Measurements from ENCODE around the gene EPG5. TPM values are rescaled to one million over a fixed set of nuclear protein-coding genes. Genes with fewer than 3 reads are reported as not detected.

The EPG5 gene
- total and polyA plus RNA-seq, 2 of the 4 experiments (the other 2 are of a cell fraction), result 37.3 to 114 TPM

GRCh38 chr18:45820106-45820745, 146.9 kb downstream of the EPG5 start:
- Histone ChIP-seq H3K23ac (ENCODE audit: low read depth, low read length) (no peak overlapping the region), H3K36me3 (ENCODE audit: control insufficient read depth, insufficient read depth, low read length) (no peaks in the 10 kb centered on the region), H3K18ac (ENCODE audit: low read depth, low read length) (peak overlapping the region; percentile 27; the same call in 1 of the 2 replicates), H3K14ac (replicated peaks; ENCODE audit: low read depth, low read length) (no peak overlapping the region; the same call in 1 of the 2 replicates), H3K9ac (ENCODE audit: low read depth, low read length) (no peak overlapping the region), H4K20me1 (ENCODE audit: insufficient read depth, low read length) (no peaks in the 10 kb centered on the region), H2AFZ (replicated peaks; ENCODE audit: low read length, poor library complexity) (no peak overlapping the region), H3K56ac (ENCODE audit: extremely low read depth, insufficient read depth, low read length) (no peak overlapping the region), H3K79me1 (ENCODE audit: low read depth in 1 of 2, low read length in 2 of 2) (no peaks in the 10 kb centered on the region), H3K27ac (ENCODE audit: insufficient read depth, low read length) (no peak overlapping the region), H4K8ac (ENCODE audit: low read depth in 2 of 2, low read length in 2 of 2) (peak overlapping the region in 1 of 2 experiments; percentile 11; a peak in 1 of 4 replicates), H2AK5ac (ENCODE audit: low read depth, low read length) (peak overlapping the region; percentile 38; the same call in 1 of the 2 replicates), H3K4ac (ENCODE audit: low read depth, low read length) (peak overlapping the region; percentile 28; the same call in 1 of the 2 replicates), H3K4me2 (ENCODE audit: low read depth, low read length) (no peak overlapping the region), H4K5ac (ENCODE audit: low read depth, low read length) (no peak overlapping the region), H2BK120ac (ENCODE audit: low read depth, low read length) (peak overlapping the region; percentile 27; the same call in 1 of the 2 replicates), H3K9me3 (ENCODE audit: control insufficient read depth, insufficient read depth, low read length) (no peaks in the 10 kb centered on the region), H2AK9ac (replicated peaks; ENCODE audit: low read depth, low read length, poor library complexity) (no peak overlapping the region), H3K27me3 (ENCODE audit: control insufficient read depth, insufficient read depth, low read length) (no peaks in the 10 kb centered on the region), H2BK20ac (ENCODE audit: low read depth, low read length) (no peak overlapping the region), H3K4me3 (ENCODE audit: insufficient read depth, low read depth, low read length) (no peak overlapping the region), H3K4me1 (ENCODE audit: control insufficient read depth, insufficient read depth, low read length) (no peaks in the 10 kb centered on the region), H4K91ac (ENCODE audit: insufficient read depth, low read depth, low read length) (0 out of 2 replicates have a peak overlapping the region, but pooled peaks have one; percentile 9), H3K9me1 (ENCODE audit: insufficient read depth, low read length) (peaks cover 5% of the 10 kb centered on the region; the same call in 1 of the 2 replicates), H2BK5ac (ENCODE audit: low read depth, low read length, poor library complexity, severe bottlenecking) (no peak overlapping the region), H2BK15ac (ENCODE audit: low read depth, low read length) (peak overlapping the region; percentile 6; the same call in 1 of the 3 replicates)
- 17% methylated on average over 1 of the region's 3 CpGs; no CpG with 5 or more reads in 1 of the 2 experiments for WGBS, 2 experiments (ENCODE audit: extremely low coverage in 2 of 2, insufficient read length in 1 of 2)
- ChIA-PET POLR2A (ENCODE audit: unreplicated experiment) (no interaction called here), CTCF (interaction anchor here (0.8 kb wide), 1 partner anchor 130 kb away, joined by 3 read pairs; no protein-coding TSS in a partner anchor)
- ATAC-seq (ENCODE audit: low read depth) (no peak), DNase-seq (no peak)
- intact Hi-C loops (cut with micrococcal nuclease), result no loop called here
- in situ Hi-C loops (cut with MboI; ENCODE audit: low sequenced_read_pairs), result no loop called here
- dilution Hi-C loops (cut with HindIII; ENCODE audit: low sequenced_read_pairs, unreplicated experiment), result no loop called here
- no TSS peak for BruUV-seq (replicated peaks)
- TF ChIP-seq NFE2L2 (IDR thresholded peaks at IDR 0.05; ENCODE audit: low read depth, low read length) (no peak), ELK1 (IDR thresholded peaks at IDR 0.05; ENCODE audit: borderline replicate concordance, low read depth, low read length) (no peak), SMC3 (IDR thresholded peaks at IDR 0.05; ENCODE audit: low read depth, low read length) (no peak), CHD1 (IDR thresholded peaks at IDR 0.05; ENCODE audit: low read depth, low read length) (no peak), POLR2A (IDR thresholded peaks at IDR 0.05; ENCODE audit: low read depth, low read length) (no peak), CTCF (conservative IDR thresholded peaks at IDR 0.05; ENCODE audit: low read depth, low read length) (no peak), RFX5 (IDR thresholded peaks at IDR 0.05; ENCODE audit: low read depth, low read length) (no peak), CEBPB (IDR thresholded peaks at IDR 0.05; ENCODE audit: low read depth, low read length) (no peak), BHLHE40 (IDR thresholded peaks at IDR 0.05; ENCODE audit: low read depth, low read length) (no peak), MAFK (IDR thresholded peaks at IDR 0.05; ENCODE audit: low read depth, low read length) (no peak), MXI1 (IDR thresholded peaks at IDR 0.05; ENCODE audit: borderline replicate concordance, low read depth, low read length) (no peak), MAZ (IDR thresholded peaks at IDR 0.05; ENCODE audit: borderline replicate concordance, low read depth, low read length) (no peak), RCOR1 (IDR thresholded peaks at IDR 0.05; ENCODE audit: insufficient replicate concordance, low read length) (no peak), RAD21 (IDR thresholded peaks at IDR 0.05; ENCODE audit: low read length) (no peak), USF2 (IDR thresholded peaks at IDR 0.05; ENCODE audit: low read depth, low read length) (no peak)

Data from IMR-90 (cell line).